Non-pigmented ciliary epithelial cell (primary cell): ENCODE results near the gene NFYA.

ENCODE experiments used
- DNase-seq: peaks from one replicate; pipeline ENCODE4 v3.0.0-alpha.2; 2010; ENCODE audit warnings: low read depth

Gene NFYA

DNA sequence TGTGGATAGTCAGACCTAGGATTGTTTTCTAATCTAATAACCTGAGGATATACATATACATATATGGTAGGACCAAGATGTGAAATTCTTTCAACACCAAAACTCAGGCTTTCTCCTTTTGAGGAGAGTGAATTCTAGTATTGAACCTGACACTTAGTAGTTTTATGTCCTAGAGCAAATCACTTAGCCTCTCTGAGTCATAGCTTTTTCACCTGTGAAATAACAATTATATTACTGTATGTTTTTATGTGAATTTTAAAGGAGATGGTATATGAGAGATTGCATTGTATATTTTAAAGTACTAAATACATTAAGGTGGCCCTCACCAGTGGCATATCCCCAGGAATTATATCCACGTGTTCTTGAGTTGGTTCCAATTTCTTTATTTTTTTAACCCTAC is 46.7 kb downstream of the NFYA start:
- DNase-seq: no peak

DNA sequence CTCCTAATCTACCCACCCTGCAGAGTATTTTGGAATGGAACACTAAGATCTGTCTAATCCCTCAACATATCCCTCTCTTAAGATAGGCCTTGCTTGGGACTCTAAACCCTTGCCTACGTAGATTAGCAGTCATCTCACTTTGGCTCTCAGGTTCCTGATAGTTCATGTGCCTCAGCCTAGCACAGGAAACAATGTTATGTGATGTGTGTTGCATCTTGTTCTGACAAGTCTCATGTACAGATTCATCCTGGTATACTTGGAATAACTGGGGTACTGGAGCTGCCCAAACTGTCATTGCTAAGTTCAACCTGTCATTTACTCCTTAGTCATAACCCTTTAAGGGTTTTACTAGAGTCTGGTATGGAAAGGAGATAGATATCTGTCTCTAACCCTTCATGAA is 47.3 kb downstream of the NFYA start:
- DNase-seq: no peak

GRCh38 chr6:41122373-41122772 is 49.6 kb downstream of the NFYA start:
- DNase-seq: peak; percentile 11

DNA sequence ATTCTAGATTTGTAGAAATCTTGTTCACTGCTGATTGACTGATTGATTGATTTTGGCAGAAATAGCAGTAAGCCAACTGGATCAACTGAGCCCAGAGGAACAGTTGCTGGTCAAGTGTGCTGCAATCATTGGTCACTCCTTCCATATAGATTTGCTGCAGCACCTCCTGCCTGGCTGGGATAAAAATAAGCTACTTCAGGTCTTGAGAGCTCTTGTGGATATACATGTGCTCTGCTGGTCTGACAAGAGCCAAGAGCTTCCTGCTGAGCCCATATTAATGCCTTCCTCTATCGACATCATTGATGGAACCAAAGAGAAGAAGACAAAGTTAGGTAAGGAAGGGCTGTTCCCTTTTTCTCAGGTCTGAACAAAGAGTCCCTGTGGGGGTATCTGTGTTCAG is 50.1 kb downstream of the NFYA start:
- DNase-seq: no peak

DNA sequence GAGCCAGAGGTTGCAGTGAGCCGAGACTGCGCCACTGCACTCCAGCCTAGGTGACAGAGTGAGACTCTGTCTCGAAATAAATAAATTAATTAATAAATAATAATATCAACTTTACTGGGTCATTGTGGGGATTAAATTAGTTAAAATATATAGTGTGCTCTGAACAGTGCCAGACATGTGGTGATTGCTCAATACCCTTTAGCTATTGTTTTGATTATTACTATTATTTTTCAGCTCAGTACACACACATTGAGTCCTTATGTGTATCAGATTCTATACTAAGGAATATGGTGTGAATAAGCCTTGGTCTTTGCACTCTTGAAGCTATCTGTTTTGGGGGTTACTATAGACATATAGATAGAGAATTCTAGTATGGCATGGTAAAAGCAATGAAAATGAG is 52.5 kb downstream of the NFYA start:
- DNase-seq: no peak

- no peak for DNase-seq
Observed at GRCh38 chr6:41132254-41132653, 59.5 kb downstream of the NFYA start.

- DNase-seq: no peak
Observed at GRCh38 chr6:41135062-41135832, 62.5 kb downstream of the NFYA start.

DNA sequence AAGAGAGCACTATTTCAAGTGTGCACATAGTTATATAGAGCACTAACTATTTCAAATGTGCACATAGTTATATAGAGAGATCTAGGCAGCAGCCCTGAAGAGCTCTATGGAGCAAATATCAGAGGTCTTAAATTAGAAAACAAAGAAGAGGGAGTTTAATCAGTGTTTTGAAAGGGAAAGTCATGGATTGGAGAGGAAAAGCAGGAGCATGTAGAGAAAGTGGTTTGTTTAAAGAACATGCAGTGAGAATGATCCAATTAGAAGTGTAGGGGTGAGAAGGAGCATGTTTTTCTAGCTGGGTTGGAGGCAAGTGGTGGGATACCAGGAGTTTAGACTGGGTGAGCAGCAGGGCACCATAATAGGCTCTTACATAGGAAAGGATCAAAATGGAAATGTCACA is 64.1 kb downstream of the NFYA start:
- DNase-seq: no peak

GRCh38 chr6:41147917-41148316 is 75.1 kb downstream of the NFYA start:
- no peak for DNase-seq
